ENCODE measurements around the gene SLC1A4.

DNA sequence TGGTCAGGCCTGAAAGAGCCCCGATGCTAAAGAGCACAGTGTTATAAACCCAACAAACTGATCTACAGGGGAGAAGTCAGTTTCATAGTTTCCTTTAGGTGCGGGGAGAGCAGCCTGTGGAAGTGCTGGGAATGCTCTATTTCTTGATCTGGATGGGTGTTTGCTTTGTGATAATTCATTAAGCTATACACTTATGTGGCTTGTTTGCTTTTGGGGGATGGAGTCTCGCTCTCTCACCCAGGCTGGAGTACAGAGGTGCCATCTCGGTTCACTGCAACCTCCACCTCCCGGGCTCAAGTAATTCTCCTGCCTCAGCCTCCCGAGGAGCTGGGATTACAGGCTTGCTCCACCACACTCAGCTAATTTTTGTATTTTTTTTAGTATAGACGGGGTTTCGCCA is 37.0 kb downstream of the SLC1A4 start:
- TF ChIP-seq MAFK (IDR thresholded peaks at IDR 0.05; ENCODE audit: low read depth, low read length), result no peak
- no peak for TF ChIP-seq POLR2A (IDR thresholded peaks at IDR 0.05; ENCODE audit: low read depth, low read length)
- TF ChIP-seq CHD1 (IDR thresholded peaks at IDR 0.05; ENCODE audit: low read depth, low read length), result no peak
- TF ChIP-seq, protein P1, sequence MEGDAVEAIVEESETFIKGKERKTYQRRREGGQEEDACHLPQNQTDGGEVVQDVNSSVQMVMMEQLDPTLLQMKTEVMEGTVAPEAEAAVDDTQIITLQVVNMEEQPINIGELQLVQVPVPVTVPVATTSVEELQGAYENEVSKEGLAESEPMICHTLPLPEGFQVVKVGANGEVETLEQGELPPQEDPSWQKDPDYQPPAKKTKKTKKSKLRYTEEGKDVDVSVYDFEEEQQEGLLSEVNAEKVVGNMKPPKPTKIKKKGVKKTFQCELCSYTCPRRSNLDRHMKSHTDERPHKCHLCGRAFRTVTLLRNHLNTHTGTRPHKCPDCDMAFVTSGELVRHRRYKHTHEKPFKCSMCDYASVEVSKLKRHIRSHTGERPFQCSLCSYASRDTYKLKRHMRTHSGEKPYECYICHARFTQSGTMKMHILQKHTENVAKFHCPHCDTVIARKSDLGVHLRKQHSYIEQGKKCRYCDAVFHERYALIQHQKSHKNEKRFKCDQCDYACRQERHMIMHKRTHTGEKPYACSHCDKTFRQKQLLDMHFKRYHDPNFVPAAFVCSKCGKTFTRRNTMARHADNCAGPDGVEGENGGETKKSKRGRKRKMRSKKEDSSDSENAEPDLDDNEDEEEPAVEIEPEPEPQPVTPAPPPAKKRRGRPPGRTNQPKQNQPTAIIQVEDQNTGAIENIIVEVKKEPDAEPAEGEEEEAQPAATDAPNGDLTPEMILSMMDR (conservative IDR thresholded peaks at IDR 0.05; ENCODE audit: low read depth, low read length), result no peak
- no peak for TF ChIP-seq BHLHE40 (IDR thresholded peaks at IDR 0.05; ENCODE audit: low read depth, low read length)
- TF ChIP-seq RFX5 (IDR thresholded peaks at IDR 0.05; ENCODE audit: low read depth, low read length), result no peak
- no peak for TF ChIP-seq MXI1 (IDR thresholded peaks at IDR 0.05; ENCODE audit: borderline replicate concordance, low read depth, low read length)
- TF ChIP-seq RAD21 (IDR thresholded peaks at IDR 0.05; ENCODE audit: low read length), result no peak
- no peak for TF ChIP-seq CEBPB (IDR thresholded peaks at IDR 0.05; ENCODE audit: low read depth, low read length)
- TF ChIP-seq, protein P2, sequence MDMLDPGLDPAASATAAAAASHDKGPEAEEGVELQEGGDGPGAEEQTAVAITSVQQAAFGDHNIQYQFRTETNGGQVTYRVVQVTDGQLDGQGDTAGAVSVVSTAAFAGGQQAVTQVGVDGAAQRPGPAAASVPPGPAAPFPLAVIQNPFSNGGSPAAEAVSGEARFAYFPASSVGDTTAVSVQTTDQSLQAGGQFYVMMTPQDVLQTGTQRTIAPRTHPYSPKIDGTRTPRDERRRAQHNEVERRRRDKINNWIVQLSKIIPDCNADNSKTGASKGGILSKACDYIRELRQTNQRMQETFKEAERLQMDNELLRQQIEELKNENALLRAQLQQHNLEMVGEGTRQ (IDR thresholded peaks at IDR 0.05; ENCODE audit: low read depth, low read length), result no peak
- TF ChIP-seq RCOR1 (IDR thresholded peaks at IDR 0.05; ENCODE audit: insufficient replicate concordance, low read length), result no peak

Measured in IMR-90 (cell line).